Measurements from ENCODE around the gene CHMP5. TPM values are rescaled to one million over a fixed set of nuclear protein-coding genes. Genes with fewer than 3 reads are reported as not detected.
A peak's percentile ranks its signal among the peaks of the same experiment; 100 is the strongest.

The CHMP5 gene
- total and polyA plus RNA-seq, 4 donors, result 87.3 to 130 (median 111) TPM

DNA sequence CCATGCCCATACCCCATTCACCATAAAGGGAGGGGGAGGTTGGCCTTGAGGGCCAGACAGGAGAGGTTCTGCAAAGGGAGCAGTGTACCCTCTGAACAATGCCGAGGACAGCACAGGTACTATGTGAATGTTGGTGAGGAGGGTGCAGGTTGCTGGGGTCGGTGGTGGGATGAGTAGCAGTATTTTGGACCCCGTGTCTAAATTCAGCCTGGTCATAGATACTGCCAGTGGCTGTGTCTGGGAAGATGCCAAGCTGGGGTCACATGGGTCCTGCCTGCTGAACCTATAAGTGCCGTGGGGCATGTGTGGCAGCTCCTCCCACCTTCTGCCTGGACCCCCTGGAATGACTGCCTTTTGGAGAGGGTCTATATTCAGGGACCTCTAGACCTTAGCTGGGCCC lies 36.2 kb upstream of the CHMP5 start:
- H3K36me3 ChIP-seq (ENCODE audit: control insufficient read depth, insufficient read depth, low read length), result no peaks in the 10 kb centered on the region
- H3K4me3 ChIP-seq (ENCODE audit: low read depth, low read length), result no peak overlapping the region
- no peak for DNase-seq (ENCODE audit: low read depth in 4 of 6, low spot score in 6 of 6)
- H3K9me3 ChIP-seq (ENCODE audit: control insufficient read depth, insufficient read depth, low read length), result no peaks in the 10 kb centered on the region
- 80% methylated on average over 4 of the region's 4 CpGs for WGBS (ENCODE audit: insufficient coverage)
- H3K27me3 ChIP-seq (ENCODE audit: control insufficient read depth, insufficient read depth, low read length), result peaks cover 4% of the 10 kb centered on the region
- H3K27ac ChIP-seq (ENCODE audit: low read depth, low read length), result no peak overlapping the region
- no peaks in the 10 kb centered on the region for H3K4me1 ChIP-seq (ENCODE audit: control insufficient read depth, insufficient read depth, low read length)

DNA sequence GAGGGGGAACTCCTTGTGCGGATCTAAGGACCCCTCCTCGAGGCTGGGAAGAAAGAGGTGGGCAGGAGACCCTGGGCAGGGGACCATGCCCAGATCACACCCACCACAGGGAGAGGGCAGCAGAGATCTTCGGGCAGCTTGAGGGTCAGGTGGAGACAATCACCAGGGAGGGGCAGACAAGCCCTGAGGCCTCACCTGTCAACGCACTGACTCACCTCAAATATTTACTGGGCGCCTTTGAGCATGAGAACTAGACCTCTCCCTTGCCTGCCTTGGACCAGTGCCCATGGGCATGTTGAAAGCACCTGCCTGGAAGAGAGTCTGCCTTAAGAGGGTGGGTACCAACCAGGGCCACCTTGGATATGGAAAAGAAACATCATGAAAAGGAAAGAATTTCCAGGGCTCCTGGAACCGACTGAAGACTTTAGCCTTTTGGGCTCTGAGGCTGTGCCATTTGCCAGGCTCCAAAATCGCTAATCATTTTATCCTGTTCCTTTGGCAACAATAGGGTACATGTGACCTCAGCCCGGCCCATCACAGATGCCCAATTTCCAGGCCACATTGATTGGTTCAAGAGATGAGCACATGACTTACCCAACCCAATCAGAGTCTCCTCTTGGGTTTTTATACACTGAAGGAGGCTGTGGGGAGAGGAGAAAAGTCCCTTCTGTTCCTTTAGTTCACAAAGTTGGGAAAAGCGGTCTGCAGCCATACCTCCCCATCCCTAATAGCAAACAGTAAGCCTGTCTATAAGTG lies 35.3 kb upstream of the CHMP5 start:
- Histone ChIP-seq H3K36me3 (ENCODE audit: control insufficient read depth, insufficient read depth, low read length) (no peaks in the 10 kb centered on the region), H3K27ac (ENCODE audit: low read depth, low read length) (no peak overlapping the region), H3K27me3 (ENCODE audit: control insufficient read depth, insufficient read depth, low read length) (peaks cover 4% of the 10 kb centered on the region), H3K9me3 (ENCODE audit: control insufficient read depth, insufficient read depth, low read length) (no peaks in the 10 kb centered on the region), H3K4me1 (ENCODE audit: control insufficient read depth, insufficient read depth, low read length) (no peaks in the 10 kb centered on the region), H3K4me3 (ENCODE audit: low read depth, low read length) (no peak overlapping the region)
- DNase-seq (ENCODE audit: low read depth in 4 of 6, low spot score in 6 of 6), result no peak
- WGBS (ENCODE audit: insufficient coverage), result 73% methylated on average over 7 of the region's 9 CpGs

DNA sequence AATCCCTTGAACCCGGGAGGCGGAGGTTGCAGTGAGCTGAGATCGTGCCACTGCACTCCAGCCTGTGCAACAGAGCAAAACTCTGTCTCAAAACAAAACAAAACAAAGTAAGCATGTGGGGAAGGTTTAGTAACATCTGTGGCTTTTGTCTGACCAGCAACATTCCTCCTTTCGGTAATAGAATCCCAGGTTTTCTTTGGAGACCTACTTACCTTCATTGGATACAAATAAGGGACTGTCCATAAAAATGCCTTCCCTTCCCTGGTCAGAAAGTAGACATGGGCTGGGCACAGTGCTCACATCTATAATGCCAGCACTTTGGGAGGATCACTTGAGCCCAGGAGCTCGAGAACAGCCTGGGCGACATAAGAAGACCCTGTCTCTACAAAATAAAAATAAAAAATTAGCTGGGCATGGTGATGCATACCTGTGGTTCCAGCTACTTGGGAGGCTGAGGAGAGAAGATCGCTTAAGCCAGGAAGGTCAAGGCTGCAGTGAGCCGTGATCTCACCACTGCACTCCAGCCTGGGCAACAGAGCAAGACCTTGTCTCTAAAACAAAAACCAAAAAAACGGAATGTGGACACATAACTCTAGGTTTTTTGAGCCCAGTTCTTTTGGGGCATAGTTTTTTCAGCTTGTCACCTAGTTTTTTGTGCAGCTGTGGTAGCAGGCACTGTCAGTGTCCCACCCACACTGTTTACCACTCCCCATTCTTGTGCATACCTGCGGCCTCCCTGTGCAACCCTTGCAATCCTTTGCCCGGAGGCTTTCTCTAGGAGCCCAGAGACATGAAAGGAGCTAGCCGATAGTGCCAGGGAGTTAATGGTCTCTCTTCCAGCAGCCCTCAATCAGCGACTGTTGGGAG lies 33.9 kb upstream of the CHMP5 start:
- Histone ChIP-seq H3K4me1 (ENCODE audit: control insufficient read depth, insufficient read depth, low read length) (no peaks in the 10 kb centered on the region), H3K4me3 (ENCODE audit: low read depth, low read length) (no peak overlapping the region), H3K9me3 (ENCODE audit: control insufficient read depth, insufficient read depth, low read length) (no peaks in the 10 kb centered on the region), H3K36me3 (ENCODE audit: control insufficient read depth, insufficient read depth, low read length) (no peaks in the 10 kb centered on the region), H3K27me3 (ENCODE audit: control insufficient read depth, insufficient read depth, low read length) (peaks cover 4% of the 10 kb centered on the region), H3K27ac (ENCODE audit: low read depth, low read length) (no peak overlapping the region)
- no peak for DNase-seq (ENCODE audit: low read depth in 4 of 6, low spot score in 6 of 6)
- WGBS (ENCODE audit: insufficient coverage), result 79% methylated on average over 8 of the region's 13 CpGs

DNA sequence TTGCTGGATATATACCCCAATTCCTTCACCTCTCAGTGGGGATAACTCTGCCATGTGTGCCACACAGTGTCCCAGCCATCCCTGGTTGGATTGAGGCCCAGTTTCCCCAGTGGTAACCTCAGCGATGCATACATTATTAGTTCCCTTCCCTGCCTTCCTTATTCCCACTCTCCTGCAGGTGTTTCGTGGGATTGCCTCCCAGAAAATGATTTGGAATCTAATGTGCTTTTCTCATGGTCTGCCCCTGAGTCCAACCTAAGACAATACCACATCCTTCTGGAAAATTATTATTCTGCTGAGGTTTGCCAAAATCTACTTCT lies 33.3 kb upstream of the CHMP5 start:
- H3K36me3 ChIP-seq (ENCODE audit: control insufficient read depth, insufficient read depth, low read length), result no peaks in the 10 kb centered on the region
- H3K27me3 ChIP-seq (ENCODE audit: control insufficient read depth, insufficient read depth, low read length), result peaks cover 6% of the 10 kb centered on the region
- no peaks in the 10 kb centered on the region for H3K9me3 ChIP-seq (ENCODE audit: control insufficient read depth, insufficient read depth, low read length)
- WGBS (ENCODE audit: insufficient coverage), result 86% methylated on average over 1 of the region's 2 CpGs
- H3K27ac ChIP-seq (ENCODE audit: low read depth, low read length), result no peak overlapping the region
- no peak for DNase-seq (ENCODE audit: low read depth in 4 of 6, low spot score in 6 of 6)
- H3K4me1 ChIP-seq (ENCODE audit: control insufficient read depth, insufficient read depth, low read length), result no peaks in the 10 kb centered on the region
- no peak overlapping the region for H3K4me3 ChIP-seq (ENCODE audit: low read depth, low read length)

DNA sequence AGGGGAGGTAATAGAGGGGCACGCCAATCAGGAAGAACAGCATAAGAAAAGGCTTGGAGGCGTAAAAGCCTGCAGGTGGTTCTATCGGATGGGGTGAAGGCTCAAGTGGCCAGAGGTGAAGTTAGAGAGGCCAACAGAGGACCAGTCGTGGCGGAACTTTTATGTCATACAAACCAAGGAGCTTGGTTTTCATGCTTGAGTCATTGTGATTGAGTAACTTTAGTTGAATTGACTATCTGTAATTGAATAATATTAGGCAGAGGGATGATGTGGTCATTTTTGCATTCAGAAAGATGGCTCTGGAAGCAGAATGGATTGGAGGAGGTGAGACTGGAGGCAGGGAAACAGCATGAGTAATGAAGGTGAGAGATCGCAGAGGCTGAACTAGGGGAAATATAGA lies 32.0 kb upstream of the CHMP5 start:
- H3K4me3 ChIP-seq (ENCODE audit: low read depth, low read length), result no peak overlapping the region
- no peaks in the 10 kb centered on the region for H3K36me3 ChIP-seq (ENCODE audit: control insufficient read depth, insufficient read depth, low read length)
- no peaks in the 10 kb centered on the region for H3K4me1 ChIP-seq (ENCODE audit: control insufficient read depth, insufficient read depth, low read length)
- WGBS (ENCODE audit: insufficient coverage), result 87% methylated on average over 6 of the region's 6 CpGs
- H3K27ac ChIP-seq (ENCODE audit: low read depth, low read length), result no peak overlapping the region
- DNase-seq (ENCODE audit: low read depth in 4 of 6, low spot score in 6 of 6), result no peak
- H3K9me3 ChIP-seq (ENCODE audit: control insufficient read depth, insufficient read depth, low read length), result no peaks in the 10 kb centered on the region
- H3K27me3 ChIP-seq (ENCODE audit: control insufficient read depth, insufficient read depth, low read length), result peaks cover 6% of the 10 kb centered on the region

DNA sequence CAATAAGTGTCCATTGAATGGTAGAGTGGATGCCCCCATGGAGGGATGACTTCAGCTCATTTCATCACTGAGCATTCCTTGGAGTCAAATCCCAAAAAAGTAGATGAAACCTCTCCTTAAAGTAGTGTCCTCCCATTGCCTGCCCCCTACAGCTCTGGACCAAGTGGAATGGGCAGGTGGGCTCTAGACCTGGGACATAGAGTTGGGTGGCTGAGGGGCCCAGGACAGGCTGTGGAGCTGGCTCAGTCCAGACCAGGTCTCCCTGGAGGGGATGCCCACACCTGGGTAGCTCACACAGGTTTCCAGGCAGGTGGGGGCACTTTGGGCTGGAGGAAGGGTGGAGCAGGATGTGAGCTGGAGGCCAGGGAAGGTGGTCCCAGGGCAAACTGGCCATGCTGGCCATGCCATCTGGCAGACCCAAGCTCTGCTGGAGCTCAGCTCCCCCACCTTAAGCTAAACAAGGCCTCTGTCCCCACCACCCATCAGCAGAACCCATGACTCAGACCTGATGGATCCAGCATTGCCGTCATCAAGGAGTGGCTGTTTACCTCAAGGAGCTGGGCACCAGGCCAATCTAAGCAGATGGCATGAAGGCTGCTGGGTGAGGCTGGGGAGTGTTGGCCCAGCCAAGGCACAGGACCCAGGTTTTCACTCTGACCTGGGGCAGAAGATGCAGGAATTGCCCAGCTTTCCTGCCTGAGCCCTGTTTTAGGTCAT lies 31.1 kb upstream of the CHMP5 start:
- Histone ChIP-seq H3K27ac (ENCODE audit: low read depth, low read length) (no peak overlapping the region), H3K4me1 (ENCODE audit: control insufficient read depth, insufficient read depth, low read length) (no peaks in the 10 kb centered on the region), H3K4me3 (ENCODE audit: low read depth, low read length) (no peak overlapping the region), H3K9me3 (ENCODE audit: control insufficient read depth, insufficient read depth, low read length) (no peaks in the 10 kb centered on the region), H3K27me3 (ENCODE audit: control insufficient read depth, insufficient read depth, low read length) (peaks cover 6% of the 10 kb centered on the region), H3K36me3 (ENCODE audit: control insufficient read depth, insufficient read depth, low read length) (no peaks in the 10 kb centered on the region)
- peak in 1 of 6 donors; percentile 27 for DNase-seq (ENCODE audit: low read depth in 4 of 6, low spot score in 6 of 6)
- WGBS (ENCODE audit: insufficient coverage), result 100% methylated on average over 1 of the region's 1 CpG

DNA sequence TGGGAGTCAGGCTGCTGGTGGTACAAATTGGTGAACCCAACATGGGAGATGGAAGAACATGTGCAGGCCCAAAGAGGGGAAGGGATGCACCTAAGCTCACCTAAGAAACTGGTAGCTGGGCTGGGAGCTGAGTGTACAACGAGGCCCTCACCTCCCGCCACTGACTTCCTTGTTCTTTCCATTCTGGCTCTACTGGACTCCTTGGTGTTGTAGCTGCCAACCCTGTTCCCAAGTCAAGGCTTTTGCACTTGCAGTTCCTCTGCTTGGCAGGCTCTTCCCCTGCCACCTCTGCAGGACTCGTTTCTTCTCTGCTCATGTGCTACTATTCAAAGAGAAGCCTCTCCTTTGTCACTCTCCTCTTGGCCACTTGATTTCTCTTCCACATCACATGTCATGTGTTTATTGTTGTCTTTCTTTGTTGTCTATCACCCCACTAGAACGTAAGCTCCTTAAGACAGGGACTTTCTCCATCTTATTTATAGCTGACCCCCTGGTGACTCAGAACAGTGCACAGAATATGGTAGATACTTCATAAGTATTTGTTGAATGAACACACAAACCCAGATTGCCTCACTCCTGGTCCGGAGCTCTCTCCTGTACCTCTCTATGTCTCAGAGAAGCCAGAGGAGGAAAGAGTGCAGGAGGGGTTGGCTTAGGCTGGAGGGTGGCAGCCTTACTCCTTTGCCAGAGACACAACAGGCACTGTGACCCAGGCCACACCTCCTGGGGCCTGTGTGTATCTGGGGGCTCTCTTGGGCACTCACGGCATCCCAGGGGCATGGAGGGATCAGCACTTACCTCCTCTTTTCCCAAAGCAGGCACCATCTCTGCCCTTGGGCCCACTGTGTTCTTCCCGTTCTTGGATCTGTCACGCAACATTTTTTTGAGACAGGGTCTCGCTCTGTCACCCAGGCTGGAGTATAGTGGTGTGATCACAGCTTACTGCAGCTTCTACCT lies 30.1 kb upstream of the CHMP5 start:
- Histone ChIP-seq H3K27ac (ENCODE audit: low read depth, low read length) (no peak overlapping the region), H3K36me3 (ENCODE audit: control insufficient read depth, insufficient read depth, low read length) (no peaks in the 10 kb centered on the region), H3K9me3 (ENCODE audit: control insufficient read depth, insufficient read depth, low read length) (no peaks in the 10 kb centered on the region), H3K27me3 (ENCODE audit: control insufficient read depth, insufficient read depth, low read length) (peaks cover 6% of the 10 kb centered on the region), H3K4me1 (ENCODE audit: control insufficient read depth, insufficient read depth, low read length) (no peaks in the 10 kb centered on the region), H3K4me3 (ENCODE audit: low read depth, low read length) (no peak overlapping the region)
- WGBS (ENCODE audit: insufficient coverage), result 72% methylated on average over 4 of the region's 9 CpGs
- no peak for DNase-seq (ENCODE audit: low read depth in 4 of 6, low spot score in 6 of 6)

DNA sequence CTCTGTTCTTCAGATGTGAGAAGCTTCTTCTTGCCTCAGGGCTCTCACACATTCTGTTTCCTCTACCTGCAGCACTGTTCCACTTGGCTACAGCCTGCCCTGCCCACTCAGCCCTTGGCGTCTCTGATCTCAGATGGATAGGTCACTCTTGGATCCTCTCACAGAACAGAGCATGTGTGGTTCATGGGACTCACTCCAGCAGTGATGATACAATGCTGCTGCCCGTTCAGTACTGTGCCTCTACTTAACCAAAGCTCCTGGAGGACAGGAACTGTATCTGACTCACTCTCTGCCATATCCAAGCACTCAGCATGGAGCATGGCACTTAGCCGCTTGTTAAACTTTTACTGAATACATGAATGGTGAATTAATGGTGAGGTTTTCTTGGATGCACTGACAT lies 28.3 kb upstream of the CHMP5 start:
- no peaks in the 10 kb centered on the region for H3K9me3 ChIP-seq (ENCODE audit: control insufficient read depth, insufficient read depth, low read length)
- no peak for DNase-seq (ENCODE audit: low read depth in 4 of 6, low spot score in 6 of 6)
- H3K27me3 ChIP-seq (ENCODE audit: control insufficient read depth, insufficient read depth, low read length), result peaks cover 2% of the 10 kb centered on the region
- H3K36me3 ChIP-seq (ENCODE audit: control insufficient read depth, insufficient read depth, low read length), result no peaks in the 10 kb centered on the region
- no peak overlapping the region for H3K27ac ChIP-seq (ENCODE audit: low read depth, low read length)
- no peak overlapping the region for H3K4me3 ChIP-seq (ENCODE audit: low read depth, low read length)
- no peaks in the 10 kb centered on the region for H3K4me1 ChIP-seq (ENCODE audit: control insufficient read depth, insufficient read depth, low read length)
- WGBS (ENCODE audit: insufficient coverage), result 55% methylated on average over 2 of the region's 3 CpGs

DNA sequence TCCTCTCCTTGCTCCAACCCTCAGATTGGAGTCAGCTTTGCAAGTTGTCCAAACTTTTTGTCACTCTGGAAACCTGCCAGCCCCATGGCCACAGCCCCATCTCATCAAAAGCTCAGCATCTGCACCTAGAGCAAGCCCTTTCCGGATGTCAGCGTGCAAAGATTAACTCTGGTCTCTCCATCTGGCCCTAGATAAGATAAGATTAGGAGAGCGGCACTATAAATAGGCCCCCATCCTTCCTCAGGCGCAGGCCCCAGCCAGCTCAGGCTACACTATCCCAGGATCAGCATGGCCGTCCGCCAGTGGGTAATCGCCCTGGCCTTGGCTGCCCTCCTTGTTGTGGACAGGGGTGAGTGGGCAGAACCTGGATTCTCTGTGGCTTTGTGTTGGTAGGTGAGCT lies 24.9 kb upstream of the CHMP5 start, which contains the start of gene SPINK4:
TSS of gene SPINK4 (plus strand) at position 247 of the 400 bp plus-strand sequence. CDS start at position 289, 42 bp downstream.
- no peak for DNase-seq (ENCODE audit: low read depth in 4 of 6, low spot score in 6 of 6)
- Histone ChIP-seq H3K4me3 (ENCODE audit: low read depth, low read length) (no peak within 1 kb of the TSS), H3K27me3 (ENCODE audit: control insufficient read depth, insufficient read depth, low read length) (peaks cover 2% of the 10 kb centered on the region), H3K27ac (ENCODE audit: low read depth, low read length) (no peak within 1 kb of the TSS), H3K9me3 (ENCODE audit: control insufficient read depth, insufficient read depth, low read length) (no peaks in the 10 kb centered on the region), H3K36me3 (ENCODE audit: control insufficient read depth, insufficient read depth, low read length) (no peaks in the 10 kb centered on the region), H3K4me1 (ENCODE audit: control insufficient read depth, insufficient read depth, low read length) (no peaks in the 10 kb centered on the region)
- WGBS (ENCODE audit: insufficient coverage), result 100% methylated on average over 1 of the region's 7 CpGs

All from spinal cord (tissue), 10 donors.